Neural cell (in vitro differentiated cells): ENCODE results near the gene NUDT3.

Experiments
- EZH2 ChIP-seq: fragments of 200-600, 300-800 bp; shearing (Covaris generic), sonication (generic); IDR thresholded peaks from 2 replicates; pipeline ENCODE4 v1.6.1; 2014; ENCODE audit warnings: antibody characterized with exemption, low read length, borderline replicate concordance, mild to moderate bottlenecking; ENCODE audit not compliant: insufficient read depth, poor library complexity, severe bottlenecking
- MXI1 ChIP-seq: fragments of 450-650 bp; conservative IDR thresholded peaks from 2 replicates; pipeline ENCODE4 v1.6.1; 2014; ENCODE audit warnings: antibody characterized with exemption, mild to moderate bottlenecking; ENCODE audit not compliant: poor library complexity, severe bottlenecking
- POLR2AphosphoS5 ChIP-seq: IDR thresholded peaks from 2 replicates; pipeline ENCODE4 v1.6.1; 2012
- RAD21 ChIP-seq: fragments of 450-650 bp; conservative IDR thresholded peaks from 2 replicates; pipeline ENCODE4 v1.6.1; 2014; ENCODE audit warnings: antibody characterized with exemption, mild to moderate bottlenecking, moderate library complexity
- TAF1 ChIP-seq: IDR thresholded peaks from 2 replicates; pipeline ENCODE4 v1.6.1; 2012; ENCODE audit warnings: low read depth
- TF ChIP-seq, protein P1 (sequence below): fragments of 450-650 bp; IDR thresholded peaks from 2 replicates; pipeline ENCODE4 v1.5.1; 2014; ENCODE audit warnings: antibody characterized with exemption, mild to moderate bottlenecking, moderate library complexity; ENCODE audit not compliant: poor library complexity, severe bottlenecking
- TF ChIP-seq, protein P2 (sequence below): IDR thresholded peaks from 2 replicates; pipeline ENCODE4 v1.6.1; 2012; ENCODE audit warnings: borderline replicate concordance

DNA sequence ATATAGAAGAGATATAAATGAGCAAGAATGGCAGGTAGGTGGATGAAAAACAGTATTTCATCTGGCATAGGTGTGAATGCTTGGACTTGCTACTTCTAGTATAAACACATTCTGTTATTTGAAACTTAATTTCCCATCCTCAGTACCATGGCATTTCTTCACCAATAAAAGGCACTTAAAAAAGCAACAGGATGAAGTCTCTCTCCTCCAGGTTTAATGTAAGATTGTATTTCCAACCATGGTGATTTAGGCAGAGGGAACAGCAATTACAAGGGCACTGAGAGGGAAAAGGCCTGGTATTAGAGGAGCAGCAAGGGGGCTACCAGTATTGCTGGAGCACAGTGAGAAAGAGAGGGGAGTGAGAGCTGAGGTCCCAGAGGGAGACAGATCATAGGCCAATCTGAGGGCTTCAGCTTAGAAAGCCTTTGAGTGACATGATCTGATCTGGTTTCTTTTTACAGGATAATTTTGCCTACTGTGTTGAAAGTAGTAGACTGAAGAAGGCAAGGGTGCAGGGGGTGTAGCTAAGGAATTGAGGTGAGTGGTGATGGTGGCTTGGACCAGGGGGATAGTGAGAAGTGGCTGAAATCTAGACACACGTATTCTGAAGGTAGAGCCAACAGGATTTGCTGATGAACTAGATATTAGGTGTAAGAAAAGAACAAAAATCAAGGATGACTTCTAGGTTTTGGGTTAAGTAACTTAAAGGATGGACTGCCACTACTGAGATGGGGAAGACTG lies 75.9 kb downstream of the NUDT3 start:
- no peak for TF ChIP-seq RAD21
- TF ChIP-seq TAF1: no peak
- TF ChIP-seq, protein P1, sequence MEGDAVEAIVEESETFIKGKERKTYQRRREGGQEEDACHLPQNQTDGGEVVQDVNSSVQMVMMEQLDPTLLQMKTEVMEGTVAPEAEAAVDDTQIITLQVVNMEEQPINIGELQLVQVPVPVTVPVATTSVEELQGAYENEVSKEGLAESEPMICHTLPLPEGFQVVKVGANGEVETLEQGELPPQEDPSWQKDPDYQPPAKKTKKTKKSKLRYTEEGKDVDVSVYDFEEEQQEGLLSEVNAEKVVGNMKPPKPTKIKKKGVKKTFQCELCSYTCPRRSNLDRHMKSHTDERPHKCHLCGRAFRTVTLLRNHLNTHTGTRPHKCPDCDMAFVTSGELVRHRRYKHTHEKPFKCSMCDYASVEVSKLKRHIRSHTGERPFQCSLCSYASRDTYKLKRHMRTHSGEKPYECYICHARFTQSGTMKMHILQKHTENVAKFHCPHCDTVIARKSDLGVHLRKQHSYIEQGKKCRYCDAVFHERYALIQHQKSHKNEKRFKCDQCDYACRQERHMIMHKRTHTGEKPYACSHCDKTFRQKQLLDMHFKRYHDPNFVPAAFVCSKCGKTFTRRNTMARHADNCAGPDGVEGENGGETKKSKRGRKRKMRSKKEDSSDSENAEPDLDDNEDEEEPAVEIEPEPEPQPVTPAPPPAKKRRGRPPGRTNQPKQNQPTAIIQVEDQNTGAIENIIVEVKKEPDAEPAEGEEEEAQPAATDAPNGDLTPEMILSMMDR: no peak
- no peak for TF ChIP-seq EZH2
- no peak for TF ChIP-seq MXI1
- TF ChIP-seq, protein P2, sequence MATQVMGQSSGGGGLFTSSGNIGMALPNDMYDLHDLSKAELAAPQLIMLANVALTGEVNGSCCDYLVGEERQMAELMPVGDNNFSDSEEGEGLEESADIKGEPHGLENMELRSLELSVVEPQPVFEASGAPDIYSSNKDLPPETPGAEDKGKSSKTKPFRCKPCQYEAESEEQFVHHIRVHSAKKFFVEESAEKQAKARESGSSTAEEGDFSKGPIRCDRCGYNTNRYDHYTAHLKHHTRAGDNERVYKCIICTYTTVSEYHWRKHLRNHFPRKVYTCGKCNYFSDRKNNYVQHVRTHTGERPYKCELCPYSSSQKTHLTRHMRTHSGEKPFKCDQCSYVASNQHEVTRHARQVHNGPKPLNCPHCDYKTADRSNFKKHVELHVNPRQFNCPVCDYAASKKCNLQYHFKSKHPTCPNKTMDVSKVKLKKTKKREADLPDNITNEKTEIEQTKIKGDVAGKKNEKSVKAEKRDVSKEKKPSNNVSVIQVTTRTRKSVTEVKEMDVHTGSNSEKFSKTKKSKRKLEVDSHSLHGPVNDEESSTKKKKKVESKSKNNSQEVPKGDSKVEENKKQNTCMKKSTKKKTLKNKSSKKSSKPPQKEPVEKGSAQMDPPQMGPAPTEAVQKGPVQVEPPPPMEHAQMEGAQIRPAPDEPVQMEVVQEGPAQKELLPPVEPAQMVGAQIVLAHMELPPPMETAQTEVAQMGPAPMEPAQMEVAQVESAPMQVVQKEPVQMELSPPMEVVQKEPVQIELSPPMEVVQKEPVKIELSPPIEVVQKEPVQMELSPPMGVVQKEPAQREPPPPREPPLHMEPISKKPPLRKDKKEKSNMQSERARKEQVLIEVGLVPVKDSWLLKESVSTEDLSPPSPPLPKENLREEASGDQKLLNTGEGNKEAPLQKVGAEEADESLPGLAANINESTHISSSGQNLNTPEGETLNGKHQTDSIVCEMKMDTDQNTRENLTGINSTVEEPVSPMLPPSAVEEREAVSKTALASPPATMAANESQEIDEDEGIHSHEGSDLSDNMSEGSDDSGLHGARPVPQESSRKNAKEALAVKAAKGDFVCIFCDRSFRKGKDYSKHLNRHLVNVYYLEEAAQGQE: no peak
- peak; percentile 23 for TF ChIP-seq POLR2AphosphoS5
